ENCODE results near the gene ALOX12B.

DNA sequence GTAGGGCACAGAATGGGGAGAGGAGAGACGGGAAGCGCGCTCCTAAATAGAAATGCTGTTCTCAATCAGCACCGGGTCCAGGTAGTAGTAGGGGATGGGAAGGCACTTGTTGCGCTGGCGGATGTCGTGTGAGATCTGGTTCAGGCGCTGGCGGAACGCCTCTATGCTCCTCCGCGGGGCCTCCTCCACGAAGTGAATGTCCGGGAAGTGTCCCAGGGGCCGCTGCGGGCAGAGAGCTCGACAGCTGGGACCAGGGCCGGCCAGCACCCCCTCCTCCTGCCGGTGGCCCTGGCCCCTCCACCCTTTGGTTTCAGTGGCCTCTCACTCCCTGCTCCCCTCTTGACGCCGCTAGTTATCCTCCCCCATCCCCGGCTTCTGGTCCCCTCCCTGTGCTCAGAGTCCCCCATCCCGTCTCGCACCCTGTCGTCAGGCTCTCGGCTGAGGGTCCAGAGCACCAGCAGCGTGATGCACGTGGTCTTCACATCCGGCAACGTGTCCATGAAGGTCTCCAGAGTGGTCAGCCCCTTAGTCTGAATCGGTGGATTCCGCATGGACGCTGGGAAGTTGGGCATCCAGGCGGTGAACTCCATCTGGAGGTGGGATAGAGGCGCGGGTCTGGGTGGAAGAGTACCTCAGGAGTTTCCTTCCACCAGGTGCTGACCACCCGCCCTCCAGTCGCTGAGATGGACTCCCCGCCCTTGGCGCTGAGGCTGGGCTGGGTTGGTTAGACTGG is 14.6 kb downstream of the ALOX12B start:
- TF ChIP-seq, protein P1, sequence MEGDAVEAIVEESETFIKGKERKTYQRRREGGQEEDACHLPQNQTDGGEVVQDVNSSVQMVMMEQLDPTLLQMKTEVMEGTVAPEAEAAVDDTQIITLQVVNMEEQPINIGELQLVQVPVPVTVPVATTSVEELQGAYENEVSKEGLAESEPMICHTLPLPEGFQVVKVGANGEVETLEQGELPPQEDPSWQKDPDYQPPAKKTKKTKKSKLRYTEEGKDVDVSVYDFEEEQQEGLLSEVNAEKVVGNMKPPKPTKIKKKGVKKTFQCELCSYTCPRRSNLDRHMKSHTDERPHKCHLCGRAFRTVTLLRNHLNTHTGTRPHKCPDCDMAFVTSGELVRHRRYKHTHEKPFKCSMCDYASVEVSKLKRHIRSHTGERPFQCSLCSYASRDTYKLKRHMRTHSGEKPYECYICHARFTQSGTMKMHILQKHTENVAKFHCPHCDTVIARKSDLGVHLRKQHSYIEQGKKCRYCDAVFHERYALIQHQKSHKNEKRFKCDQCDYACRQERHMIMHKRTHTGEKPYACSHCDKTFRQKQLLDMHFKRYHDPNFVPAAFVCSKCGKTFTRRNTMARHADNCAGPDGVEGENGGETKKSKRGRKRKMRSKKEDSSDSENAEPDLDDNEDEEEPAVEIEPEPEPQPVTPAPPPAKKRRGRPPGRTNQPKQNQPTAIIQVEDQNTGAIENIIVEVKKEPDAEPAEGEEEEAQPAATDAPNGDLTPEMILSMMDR (IDR thresholded peaks at IDR 0.05; ENCODE audit: extremely low read depth in 1 of 2, insufficient read depth in 1 of 2, low read depth in 1 of 2, low read length in 2 of 2), result no peak
- TF ChIP-seq MYC (IDR thresholded peaks at IDR 0.05; ENCODE audit: low read depth, low read length) (no peak), POLR2A (IDR thresholded peaks at IDR 0.05; ENCODE audit: low read depth, low read length) (no peak), EZH2 (IDR thresholded peaks at IDR 0.05; ENCODE audit: borderline replicate concordance, low read depth, low read length, severe bottlenecking) (no peak), POLR2AphosphoS5 (IDR thresholded peaks at IDR 0.05; ENCODE audit: insufficient read depth, low read depth, low read length) (no peak), FOS (IDR thresholded peaks at IDR 0.05; ENCODE audit: borderline replicate concordance, insufficient read depth, low read length) (no peak), GATA2 (IDR thresholded peaks at IDR 0.05; ENCODE audit: insufficient read depth, insufficient read length, low read depth, low read length) (no peak)
- TF ChIP-seq, protein P2, sequence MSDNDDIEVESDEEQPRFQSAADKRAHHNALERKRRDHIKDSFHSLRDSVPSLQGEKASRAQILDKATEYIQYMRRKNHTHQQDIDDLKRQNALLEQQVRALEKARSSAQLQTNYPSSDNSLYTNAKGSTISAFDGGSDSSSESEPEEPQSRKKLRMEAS (IDR thresholded peaks at IDR 0.05; ENCODE audit: insufficient read depth, insufficient read length), result no peak
